SK-N-SH treated with all-trans-retinoic acid at 6 μM for 48 hours (cell line): ENCODE data around the gene ATP11A.

Experiments used
- CSDC2 ChIP-seq: fragments of 250-450 bp; sonication (Bioruptor Pico); IDR thresholded peaks from 2 replicates; pipeline ENCODE4 v1.5.0; 2020; ENCODE audit warnings: mild to moderate bottlenecking, moderate library complexity
- ESRRG ChIP-seq: fragments of 250-450 bp; sonication (Bioruptor Pico); IDR thresholded peaks from 2 replicates; pipeline ENCODE4 v1.6.1; 2021; ENCODE audit warnings: mild to moderate bottlenecking
- GLIS3 ChIP-seq: fragments of 250-450 bp; sonication (Bioruptor Pico); IDR thresholded peaks from 2 replicates; pipeline ENCODE4 v1.5.0; 2020; ENCODE audit warnings: mild to moderate bottlenecking, moderate library complexity
- PPARA ChIP-seq: fragments of 250-450 bp; sonication (Bioruptor Pico); IDR thresholded peaks from 2 replicates; pipeline ENCODE4 v1.5.0; 2020; ENCODE audit warnings: mild to moderate bottlenecking, borderline replicate concordance
- RARB ChIP-seq: fragments of 250-450 bp; sonication (Bioruptor Pico); IDR thresholded peaks from 2 replicates; pipeline ENCODE4 v1.8.0; 2021; ENCODE audit warnings: mild to moderate bottlenecking, moderate library complexity
- ZFP30 ChIP-seq: fragments of 450-650 bp; formaldehyde crosslinking; IDR thresholded peaks from 2 replicates; pipeline ENCODE4 v1.5.0; 2022; ENCODE audit warnings: mild to moderate bottlenecking, moderate library complexity
- ZNF70 ChIP-seq: fragments of 450-650 bp; formaldehyde crosslinking; IDR thresholded peaks from 2 replicates; pipeline ENCODE4 v1.5.0; 2020; ENCODE audit warnings: mild to moderate bottlenecking, moderate library complexity
- ZNF8 ChIP-seq: fragments of 450-650 bp; formaldehyde crosslinking; IDR thresholded peaks from 2 replicates; pipeline ENCODE4 v1.5.0; 2020; ENCODE audit warnings: mild to moderate bottlenecking, moderate library complexity
- TF ChIP-seq, protein P1 (sequence below): fragments of 250-450 bp; sonication (Bioruptor Pico); IDR thresholded peaks from 2 replicates; pipeline ENCODE4 v1.5.0; 2020; ENCODE audit warnings: mild to moderate bottlenecking, moderate library complexity
- TF ChIP-seq, protein P2 (sequence below): fragments of 250-450 bp; sonication (Bioruptor Pico); IDR thresholded peaks from 2 replicates; pipeline ENCODE4 v1.8.0; 2021; ENCODE audit warnings: low read depth, mild to moderate bottlenecking, moderate library complexity, borderline replicate concordance
- TF ChIP-seq, protein P3 (sequence below): fragments of 250-450 bp; sonication (Bioruptor Pico); IDR thresholded peaks from 2 replicates; pipeline ENCODE4 v1.5.1; 2021; ENCODE audit warnings: mild to moderate bottlenecking, moderate library complexity
- TF ChIP-seq, protein P4 (sequence below): fragments of 250-450 bp; sonication (Bioruptor Pico); IDR thresholded peaks from 2 replicates; pipeline ENCODE4 v1.5.1; 2020; ENCODE audit warnings: low read depth, mild to moderate bottlenecking, moderate library complexity

DNA sequence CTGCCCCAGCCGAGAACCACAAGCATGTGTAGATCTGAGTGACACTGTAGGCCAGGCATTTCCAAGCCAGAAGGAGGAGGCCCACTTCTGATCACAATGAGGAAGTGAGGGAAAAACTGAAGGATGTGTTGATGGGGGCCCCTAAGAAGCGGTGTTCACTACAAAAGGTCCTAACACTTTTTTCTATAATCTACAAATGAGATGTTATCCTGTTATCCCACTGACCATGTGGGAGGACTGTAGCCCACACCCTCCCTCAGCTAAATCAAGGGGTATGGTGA is 180.2 kb downstream of the ATP11A start:
- no peak for TF ChIP-seq ZNF8 (CRISPR knock-in tag)
- TF ChIP-seq, protein P1, sequence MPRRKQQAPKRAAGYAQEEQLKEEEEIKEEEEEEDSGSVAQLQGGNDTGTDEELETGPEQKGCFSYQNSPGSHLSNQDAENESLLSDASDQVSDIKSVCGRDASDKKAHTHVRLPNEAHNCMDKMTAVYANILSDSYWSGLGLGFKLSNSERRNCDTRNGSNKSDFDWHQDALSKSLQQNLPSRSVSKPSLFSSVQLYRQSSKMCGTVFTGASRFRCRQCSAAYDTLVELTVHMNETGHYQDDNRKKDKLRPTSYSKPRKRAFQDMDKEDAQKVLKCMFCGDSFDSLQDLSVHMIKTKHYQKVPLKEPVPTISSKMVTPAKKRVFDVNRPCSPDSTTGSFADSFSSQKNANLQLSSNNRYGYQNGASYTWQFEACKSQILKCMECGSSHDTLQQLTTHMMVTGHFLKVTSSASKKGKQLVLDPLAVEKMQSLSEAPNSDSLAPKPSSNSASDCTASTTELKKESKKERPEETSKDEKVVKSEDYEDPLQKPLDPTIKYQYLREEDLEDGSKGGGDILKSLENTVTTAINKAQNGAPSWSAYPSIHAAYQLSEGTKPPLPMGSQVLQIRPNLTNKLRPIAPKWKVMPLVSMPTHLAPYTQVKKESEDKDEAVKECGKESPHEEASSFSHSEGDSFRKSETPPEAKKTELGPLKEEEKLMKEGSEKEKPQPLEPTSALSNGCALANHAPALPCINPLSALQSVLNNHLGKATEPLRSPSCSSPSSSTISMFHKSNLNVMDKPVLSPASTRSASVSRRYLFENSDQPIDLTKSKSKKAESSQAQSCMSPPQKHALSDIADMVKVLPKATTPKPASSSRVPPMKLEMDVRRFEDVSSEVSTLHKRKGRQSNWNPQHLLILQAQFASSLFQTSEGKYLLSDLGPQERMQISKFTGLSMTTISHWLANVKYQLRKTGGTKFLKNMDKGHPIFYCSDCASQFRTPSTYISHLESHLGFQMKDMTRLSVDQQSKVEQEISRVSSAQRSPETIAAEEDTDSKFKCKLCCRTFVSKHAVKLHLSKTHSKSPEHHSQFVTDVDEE (CRISPR knock-in tag) = no peak
- TF ChIP-seq RARB (CRISPR knock-in tag) = no peak
- TF ChIP-seq ESRRG (CRISPR knock-in tag) = no peak
- TF ChIP-seq ZNF70 (CRISPR knock-in tag) = no peak
- no peak for TF ChIP-seq CSDC2 (CRISPR knock-in tag)
- TF ChIP-seq GLIS3 (CRISPR knock-in tag) = no peak
- TF ChIP-seq, protein P2, sequence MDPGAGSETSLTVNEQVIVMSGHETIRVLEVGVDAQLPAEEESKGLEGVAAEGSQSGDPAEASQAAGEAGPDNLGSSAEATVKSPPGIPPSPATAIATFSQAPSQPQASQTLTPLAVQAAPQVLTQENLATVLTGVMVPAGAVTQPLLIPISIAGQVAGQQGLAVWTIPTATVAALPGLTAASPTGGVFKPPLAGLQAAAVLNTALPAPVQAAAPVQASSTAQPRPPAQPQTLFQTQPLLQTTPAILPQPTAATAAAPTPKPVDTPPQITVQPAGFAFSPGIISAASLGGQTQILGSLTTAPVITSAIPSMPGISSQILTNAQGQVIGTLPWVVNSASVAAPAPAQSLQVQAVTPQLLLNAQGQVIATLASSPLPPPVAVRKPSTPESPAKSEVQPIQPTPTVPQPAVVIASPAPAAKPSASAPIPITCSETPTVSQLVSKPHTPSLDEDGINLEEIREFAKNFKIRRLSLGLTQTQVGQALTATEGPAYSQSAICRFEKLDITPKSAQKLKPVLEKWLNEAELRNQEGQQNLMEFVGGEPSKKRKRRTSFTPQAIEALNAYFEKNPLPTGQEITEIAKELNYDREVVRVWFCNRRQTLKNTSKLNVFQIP (CRISPR knock-in tag) = no peak
- TF ChIP-seq, protein P3, sequence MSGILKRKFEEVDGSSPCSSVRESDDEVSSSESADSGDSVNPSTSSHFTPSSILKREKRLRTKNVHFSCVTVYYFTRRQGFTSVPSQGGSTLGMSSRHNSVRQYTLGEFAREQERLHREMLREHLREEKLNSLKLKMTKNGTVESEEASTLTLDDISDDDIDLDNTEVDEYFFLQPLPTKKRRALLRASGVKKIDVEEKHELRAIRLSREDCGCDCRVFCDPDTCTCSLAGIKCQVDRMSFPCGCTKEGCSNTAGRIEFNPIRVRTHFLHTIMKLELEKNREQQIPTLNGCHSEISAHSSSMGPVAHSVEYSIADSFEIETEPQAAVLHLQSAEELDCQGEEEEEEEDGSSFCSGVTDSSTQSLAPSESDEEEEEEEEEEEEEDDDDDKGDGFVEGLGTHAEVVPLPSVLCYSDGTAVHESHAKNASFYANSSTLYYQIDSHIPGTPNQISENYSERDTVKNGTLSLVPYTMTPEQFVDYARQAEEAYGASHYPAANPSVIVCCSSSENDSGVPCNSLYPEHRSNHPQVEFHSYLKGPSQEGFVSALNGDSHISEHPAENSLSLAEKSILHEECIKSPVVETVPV (CRISPR knock-in tag) = no peak
- no peak for TF ChIP-seq PPARA
- TF ChIP-seq ZFP30 (CRISPR knock-in tag) = no peak
- TF ChIP-seq, protein P4, sequence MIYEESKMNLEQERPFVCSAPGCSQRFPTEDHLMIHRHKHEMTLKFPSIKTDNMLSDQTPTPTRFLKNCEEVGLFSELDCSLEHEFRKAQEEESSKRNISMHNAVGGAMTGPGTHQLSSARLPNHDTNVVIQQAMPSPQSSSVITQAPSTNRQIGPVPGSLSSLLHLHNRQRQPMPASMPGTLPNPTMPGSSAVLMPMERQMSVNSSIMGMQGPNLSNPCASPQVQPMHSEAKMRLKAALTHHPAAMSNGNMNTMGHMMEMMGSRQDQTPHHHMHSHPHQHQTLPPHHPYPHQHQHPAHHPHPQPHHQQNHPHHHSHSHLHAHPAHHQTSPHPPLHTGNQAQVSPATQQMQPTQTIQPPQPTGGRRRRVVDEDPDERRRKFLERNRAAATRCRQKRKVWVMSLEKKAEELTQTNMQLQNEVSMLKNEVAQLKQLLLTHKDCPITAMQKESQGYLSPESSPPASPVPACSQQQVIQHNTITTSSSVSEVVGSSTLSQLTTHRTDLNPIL (CRISPR knock-in tag) = no peak
